Islet of Langerhans (tissue), 1 donor: ENCODE data around the gene OSBPL3.

Source experiments
- FAIRE-seq: peaks from one replicate; lab custom pipeline; 2011; peaks lifted over from hg19 to GRCh38; lab: Jason Lieb, UNC

OSBPL3 gene

DNA sequence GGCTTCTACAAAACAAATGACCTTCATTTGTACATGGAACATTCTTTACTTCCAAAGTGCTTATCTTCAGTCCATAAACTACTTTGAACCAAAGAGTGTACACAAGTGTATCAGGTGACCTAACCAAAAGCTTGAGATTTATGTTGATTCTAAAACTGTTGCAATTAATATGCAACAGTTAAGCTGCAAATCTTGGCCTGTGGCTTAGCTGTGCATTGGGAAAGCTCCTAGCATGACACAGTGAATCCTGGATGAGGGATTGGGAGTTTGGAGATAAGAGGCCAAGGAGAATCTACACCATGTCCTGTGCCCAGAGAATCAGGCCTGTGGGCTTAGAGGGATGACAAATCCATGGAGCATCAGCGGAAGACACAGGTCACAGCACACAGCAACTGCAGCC, 117.5 kb downstream of the OSBPL3 start:
- no peak for FAIRE-seq

DNA sequence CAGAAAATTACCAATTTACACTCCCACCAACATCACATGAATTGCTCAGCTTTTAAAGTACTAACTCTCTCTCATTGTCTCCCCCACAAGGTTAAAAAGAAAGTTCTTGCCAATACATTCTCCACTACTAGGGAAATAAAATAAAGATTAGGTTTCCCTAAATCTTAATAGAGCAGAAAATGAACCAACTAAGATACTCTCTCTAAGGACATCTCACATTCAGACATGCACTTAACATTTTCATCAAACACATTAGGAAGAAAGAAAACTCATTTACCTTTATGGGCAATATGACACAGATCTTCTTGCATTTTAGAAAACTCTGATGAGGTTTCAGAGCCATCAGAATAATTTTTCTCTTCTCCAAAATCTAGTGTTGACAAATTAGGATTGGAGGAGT, 118.6 kb downstream of the OSBPL3 start:
- FAIRE-seq, result no peak

DNA sequence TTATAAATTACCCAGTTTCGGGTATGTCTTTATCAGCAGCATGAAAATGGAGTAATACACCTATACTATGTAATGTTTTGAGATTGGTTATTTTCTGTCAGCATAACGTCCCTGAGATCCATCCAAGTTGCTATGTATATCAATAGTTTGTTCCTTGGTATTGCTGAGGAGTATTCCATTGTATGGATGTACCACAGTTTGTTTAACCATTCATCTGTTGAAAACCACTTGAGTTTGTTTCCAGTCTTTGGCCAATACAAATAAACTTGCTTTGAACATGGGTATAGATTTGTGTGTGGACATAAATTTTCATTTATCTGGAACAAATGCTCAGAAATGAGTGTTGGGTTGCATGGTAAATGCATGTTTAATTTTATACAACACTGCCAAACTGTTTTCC, 119.4 kb downstream of the OSBPL3 start:
- FAIRE-seq, result no peak

DNA sequence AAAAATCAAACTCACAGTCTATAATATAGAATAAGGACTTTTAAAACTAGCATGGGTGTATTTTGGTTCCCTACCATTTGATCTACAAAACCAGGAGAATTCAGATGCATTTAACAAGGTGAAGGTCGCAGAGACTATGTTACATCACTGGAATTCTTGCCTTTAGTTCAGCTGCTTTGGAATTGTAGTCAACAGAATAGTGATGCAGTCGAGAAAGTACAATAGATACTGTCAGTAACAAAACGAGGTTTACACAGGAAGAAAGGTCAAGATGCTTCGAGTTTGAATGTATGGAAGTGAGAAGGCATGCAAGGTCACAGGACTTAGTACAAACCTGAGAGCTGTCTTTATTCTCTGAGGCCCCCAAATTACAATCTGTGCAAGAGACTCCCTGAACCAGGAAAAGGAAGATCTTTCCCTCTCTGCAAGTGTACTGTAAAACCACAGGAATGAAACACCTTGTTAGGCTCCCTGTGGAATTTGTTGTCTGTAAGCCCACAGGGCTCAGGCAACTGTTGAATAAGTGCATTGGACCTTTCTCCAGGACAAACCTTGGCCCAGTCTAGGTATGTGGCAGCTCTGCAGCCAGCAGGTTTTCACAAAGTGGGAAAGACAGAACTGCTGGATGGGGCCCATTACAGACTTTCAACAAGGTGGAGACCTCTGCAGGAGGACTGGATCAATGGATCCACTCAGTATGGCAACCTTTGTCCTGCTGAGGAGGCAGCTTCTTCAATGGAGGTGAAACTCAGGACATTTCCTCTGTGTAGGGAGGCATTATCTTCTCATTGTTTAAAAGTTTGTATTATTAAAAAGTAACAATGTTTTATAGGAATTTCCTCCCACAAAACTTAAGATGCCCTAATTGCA, 121.6 kb downstream of the OSBPL3 start:
- FAIRE-seq, result no peak

DNA sequence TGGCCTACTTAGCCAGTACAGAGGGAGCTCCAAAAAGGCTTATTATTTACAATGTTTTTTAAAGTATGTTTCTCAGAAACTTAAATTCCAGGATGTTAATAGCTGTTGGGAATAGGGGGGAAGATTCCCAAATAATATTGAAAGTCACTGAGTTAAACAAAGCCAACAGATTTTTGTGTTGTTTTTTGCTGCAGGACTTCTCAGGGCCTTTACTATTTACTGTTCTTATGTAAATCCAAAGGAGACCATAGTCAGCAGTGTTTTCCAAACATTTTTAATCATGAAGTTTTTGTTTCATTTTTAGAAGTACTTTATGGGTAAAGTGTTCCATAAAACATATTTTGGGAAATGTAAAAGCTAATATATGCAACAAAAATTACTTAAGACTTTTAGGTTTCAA, 122.4 kb downstream of the OSBPL3 start:
- no peak for FAIRE-seq

DNA sequence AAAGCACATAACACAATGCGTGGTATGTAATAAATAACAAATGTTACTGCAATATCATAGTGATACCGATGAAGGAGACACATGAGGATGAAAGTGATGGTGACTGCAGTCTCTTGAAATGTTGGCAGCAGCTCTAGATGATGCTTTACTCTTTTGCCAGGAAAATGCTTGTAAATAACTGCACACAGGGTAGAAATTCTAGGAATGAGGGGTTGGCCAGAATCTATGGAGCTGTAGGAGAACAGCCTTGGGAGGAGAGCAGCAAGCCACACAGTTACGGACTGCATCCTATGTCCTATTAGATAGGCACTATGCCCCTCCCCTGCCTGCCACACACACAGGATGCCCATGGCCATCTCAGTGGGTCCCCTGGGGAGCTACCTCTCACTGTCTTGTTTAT, 125.1 kb downstream of the OSBPL3 start:
- FAIRE-seq, result no peak

DNA sequence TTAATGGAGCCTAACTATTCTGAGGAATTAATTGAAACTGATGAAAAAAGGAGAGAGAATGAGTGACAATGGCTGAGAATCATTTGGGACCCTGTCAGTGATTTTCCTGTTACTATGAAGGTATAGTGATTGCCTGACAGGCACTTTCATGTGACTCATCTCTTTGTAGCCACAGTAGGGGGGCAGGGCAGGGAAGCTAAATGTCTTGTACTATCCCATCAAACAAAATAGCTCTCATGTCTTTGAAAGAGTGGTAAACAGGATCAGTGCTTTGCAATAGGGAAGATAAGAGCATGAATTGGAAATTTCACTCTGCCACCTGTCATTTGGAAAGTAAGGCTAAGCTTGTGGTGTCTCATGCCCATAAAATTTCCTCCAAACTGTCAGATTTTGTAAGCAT, 128.2 kb downstream of the OSBPL3 start:
- FAIRE-seq, result no peak

DNA sequence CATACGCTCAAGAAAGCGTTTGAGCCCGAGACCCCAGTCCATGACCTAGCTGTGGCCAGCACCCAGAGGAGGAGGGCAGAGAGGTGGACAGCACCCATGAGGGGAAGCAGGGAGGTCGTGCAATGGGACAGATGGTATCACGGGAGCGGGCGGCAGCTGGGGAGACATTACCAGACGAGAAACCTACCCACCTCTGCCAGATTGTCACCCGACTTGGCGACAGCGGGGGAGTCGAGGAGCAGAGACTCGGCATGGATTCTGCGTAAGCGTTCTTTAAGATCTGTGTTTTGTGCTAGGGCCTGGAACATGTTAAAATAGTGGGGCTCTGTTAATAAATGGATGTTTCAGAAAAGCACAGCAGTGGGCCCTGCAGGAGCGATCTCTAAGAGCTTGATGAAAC, 131.1 kb downstream of the OSBPL3 start:
- no peak for FAIRE-seq

DNA sequence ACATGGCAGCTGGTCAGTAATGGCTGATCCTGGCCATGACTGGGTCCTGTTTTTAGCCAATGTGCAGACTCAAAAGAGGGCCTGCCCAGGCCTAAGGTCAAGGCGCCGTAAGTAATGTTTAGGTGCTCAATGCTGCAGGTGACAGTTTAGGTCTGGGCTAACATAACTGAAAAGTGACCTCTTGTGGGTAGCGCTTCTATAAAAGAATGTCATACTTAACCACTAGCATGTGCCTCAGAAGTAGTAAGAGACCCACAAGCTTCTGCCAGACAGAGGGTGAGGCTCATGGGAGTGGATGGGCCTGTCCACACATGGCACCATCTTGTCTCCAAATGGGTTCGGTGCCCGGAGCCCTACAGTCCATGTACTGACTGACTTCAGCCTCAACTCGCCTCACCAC, 132.2 kb downstream of the OSBPL3 start:
- FAIRE-seq, result no peak

DNA sequence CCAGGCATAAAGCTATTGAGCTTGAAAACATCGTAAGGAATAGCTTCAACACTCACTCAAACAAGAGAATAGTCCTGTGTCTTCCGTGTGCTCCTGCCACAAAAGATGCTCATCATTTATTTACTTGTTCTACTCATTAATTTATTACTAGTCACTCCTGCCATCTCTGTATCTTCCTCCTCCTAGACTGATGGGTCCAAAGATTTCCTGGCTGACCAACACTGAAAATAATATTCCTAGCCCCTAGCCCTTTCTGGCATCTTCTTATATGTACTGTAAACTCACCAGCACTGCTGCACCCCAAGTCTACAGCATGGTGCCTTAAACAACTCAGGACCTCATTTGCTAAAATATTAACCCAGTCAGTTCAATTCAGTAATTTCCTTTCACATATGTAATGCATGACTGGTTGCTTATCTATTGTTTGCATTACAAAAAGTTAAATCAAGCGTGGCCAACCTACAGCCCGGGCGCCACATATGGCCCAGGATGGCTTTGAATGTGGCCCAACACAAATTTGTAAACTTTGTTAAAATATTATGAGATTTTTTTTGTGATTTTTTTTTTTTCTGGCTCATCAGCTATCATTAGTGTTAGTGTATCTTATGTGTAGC, 136.1 kb downstream of the OSBPL3 start:
- FAIRE-seq, result no peak

DNA sequence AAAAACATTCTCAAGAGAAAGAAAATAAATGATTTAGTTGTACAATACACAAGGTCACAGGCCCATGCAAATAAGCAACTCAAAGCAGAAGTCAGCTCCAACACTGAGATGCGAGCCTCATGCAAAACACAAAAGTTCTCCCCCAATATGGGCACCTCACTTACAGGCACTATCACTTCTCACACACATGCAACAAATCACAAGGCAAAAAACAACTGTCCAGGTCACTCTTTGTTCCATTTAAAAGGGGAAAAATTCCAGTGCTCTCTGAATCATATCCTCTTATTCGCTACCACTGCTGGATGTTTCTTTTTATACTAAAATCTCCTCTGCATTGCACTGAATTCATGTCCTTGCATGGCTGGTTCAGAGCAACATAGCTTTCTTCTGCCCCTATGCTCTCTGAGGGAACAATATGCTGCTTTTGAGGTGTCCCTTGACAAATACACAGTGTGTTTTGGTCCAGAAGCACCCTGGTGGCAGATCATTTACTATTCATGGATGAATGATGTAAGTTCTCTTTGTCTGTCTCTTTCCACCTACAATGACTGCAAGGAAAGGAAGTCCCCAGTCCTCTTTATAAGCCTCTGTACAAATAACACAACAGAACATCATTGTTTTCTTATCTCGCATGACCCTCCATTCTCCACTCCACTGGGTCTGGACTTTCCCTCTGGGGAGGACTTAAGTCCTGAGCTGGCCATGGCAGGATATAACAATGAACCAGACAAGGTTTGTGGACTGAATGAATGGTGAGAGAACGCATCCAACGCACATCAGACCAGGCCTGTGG, 137.3 kb downstream of the OSBPL3 start:
- no peak for FAIRE-seq

DNA sequence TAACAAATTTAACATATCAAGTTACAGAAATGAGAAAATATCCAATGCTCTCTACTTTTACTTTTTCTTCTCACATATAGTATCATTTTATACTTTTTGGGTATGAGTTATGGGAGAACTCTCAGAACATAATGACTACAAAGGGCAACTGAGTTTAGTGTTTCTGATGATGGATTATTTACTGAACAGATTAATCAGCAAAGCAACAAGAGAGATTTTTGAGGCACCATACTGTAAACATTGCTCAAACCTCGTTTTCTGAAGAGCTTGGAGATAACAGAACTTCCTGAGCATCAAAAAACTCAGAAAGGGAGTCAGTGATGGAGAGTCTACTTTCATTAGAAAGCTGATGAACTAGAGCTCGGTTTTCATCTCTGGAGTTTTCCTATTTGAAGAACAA, 137.9 kb downstream of the OSBPL3 start:
- FAIRE-seq, result no peak

DNA sequence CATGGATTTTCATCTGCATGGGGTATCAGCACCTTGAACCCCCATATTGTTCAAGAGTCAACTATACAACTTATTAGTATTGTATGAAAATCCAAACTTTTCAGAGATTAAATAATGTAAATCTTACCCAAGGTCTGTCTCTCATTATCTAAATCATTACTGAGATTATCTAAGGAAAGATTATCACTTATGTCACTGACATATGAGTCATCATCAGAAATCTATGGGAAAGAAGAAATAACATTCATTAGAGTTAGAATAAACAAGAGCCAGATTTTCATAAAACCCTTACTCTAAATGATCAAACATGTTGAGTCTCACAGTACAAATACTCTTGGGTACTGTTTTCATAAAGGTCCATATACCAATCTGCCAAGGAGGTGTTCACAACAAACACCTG, 139.4 kb downstream of the OSBPL3 start:
- FAIRE-seq, result no peak

DNA sequence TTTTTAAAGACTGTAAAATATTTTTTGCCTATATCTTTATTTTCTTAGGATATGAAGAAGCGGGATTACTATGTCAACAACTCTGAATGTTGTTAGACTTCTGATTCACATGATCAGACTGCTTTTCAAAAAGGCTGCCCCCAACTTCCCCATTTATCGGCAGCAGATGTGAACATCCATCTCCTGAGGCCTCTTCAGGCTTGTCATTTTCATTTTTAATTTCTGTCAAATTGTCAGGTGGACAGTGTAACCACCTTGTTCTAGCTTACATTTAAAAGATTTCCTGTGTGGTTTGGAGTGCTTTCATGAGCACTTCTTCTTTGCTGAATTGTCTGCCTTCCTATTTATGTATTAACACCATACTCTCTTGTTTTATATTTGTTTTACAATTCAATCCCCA, 143.9 kb downstream of the OSBPL3 start:
- no peak for FAIRE-seq

DNA sequence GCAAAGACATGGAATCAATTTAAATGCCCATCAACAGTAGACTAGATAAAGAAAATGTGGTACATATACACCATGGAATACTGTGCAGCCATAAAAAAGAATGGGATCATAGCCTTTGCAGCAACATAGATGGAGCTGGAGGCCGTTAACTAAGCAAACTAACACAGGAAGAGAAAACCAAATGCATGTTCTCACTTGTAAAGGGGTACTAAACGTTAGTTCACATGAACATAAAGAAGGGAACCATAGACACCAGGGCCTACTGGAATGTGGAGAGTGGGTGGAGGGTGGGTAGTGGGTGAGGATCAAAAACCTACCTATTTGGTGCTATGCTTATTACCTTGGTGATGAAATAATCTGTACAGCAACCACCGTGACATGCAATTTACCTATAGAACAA, 144.3 kb downstream of the OSBPL3 start:
- FAIRE-seq, result no peak

DNA sequence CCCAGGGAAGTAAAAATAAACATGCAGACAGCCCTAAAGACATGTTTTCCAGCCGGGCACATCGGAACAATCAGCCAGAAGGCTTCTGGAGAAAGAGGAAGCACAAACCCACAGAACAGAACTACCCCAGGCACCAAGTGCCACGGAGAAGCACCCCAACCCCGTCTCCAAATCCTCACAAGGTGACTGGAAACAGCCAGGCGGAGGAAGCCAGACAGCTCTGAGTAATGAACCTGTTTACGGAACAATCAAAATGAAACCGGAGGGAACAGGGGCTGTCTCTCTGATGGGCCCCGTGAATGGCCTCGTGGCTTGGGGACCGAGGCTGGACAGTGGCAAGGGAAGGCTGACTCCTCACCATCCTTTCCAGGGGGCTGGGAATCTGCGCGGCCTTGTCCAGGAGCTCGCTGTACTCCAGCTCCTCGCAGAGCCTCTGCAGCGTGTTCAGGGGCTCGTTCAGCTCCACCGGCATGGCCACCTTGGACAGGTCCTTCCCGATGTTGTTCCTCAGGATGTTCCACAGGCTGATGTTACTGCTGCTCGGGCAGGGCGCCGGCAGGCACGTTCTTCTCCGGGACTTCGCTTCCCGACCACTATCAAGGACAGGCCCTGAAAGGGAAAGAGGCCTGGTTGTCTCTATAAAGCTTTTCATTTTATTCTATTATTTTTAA, 145.7 kb downstream of the OSBPL3 start:
- no peak for FAIRE-seq

DNA sequence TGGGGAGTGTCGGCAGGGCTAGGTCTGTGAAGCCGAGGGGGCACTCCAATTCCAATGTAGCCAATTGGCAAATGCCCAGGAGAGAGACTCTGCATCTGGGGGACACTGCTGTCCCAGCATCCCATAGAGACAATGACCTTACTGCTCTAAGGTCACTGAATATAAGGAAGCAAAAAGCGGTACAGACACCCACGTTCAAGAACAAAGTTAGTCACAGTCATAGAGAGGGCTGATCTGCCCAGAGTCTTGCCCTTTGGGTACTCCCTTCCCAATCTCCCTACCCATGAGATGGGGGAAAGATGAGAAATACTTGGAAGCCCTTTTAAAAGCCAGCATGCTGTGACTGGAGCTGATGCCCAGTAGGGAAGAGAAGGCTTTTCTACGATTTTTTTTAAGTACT, 146.4 kb downstream of the OSBPL3 start:
- FAIRE-seq, result no peak

DNA sequence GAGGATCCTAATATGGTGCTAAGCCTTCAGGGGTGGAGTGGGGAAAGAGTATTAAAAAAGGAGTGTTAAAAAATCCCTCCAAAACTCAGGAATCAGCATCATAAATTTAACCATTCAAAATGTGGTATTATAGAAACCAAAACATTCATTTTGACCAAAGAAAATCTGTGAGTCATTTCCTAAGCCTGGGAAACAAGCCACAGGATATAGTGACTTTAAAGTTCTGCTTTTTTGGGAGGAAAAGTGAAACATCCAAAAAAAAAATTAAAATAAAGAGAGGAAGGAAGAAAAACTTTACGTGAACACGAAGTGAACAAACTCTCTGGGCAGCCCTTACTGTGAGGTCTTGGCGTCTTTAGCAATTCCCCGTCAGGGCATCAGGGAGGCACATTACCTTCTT, 148.7 kb downstream of the OSBPL3 start:
- no peak for FAIRE-seq

DNA sequence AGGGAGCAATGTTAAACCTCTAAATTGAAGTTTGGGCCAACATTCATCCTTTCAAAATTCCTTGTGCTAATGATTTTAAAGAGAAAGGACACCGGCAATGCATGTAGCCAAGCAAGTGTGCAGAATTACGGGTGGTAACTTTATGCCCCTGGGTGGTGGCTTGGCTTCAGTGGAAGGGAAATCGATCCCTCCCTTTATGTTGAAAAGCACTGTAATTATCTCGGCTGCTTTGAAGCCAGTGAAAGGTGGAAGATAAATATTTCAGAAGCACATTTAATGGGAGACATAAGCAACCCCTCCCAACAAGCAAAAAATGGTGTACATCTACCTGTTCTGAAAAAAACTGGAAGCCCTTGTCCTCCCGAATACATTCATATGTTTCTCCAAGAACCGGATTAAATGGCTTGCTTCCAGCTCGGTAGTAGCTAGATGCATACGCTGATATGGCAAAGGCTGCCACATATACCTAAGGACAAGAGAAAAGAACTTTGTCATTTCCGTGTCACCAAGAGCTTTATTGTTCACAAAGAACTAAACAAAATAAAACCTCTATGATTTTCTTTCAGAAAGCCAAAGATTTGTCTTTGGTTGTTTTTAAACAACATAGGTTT, 149.4 kb downstream of the OSBPL3 start:
- no peak for FAIRE-seq

DNA sequence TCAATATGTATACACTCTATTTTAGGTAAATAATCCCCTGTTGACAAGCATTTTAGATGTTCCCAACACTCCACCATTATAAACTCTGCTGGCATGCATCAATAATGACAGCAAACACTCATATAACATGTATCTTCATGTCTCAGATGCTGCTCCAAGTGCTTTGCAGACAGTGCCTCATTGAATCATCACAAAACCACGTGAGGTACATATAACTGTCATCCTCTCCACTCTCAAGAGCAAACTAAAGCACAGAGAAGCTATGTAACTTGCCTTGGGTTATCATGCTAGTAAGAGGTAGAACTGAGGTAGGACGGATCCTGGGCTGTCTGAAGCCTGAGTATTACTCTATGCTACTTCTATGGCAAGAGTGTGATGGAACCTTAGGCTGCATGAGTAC, 150.2 kb downstream of the OSBPL3 start:
- no peak for FAIRE-seq

DNA sequence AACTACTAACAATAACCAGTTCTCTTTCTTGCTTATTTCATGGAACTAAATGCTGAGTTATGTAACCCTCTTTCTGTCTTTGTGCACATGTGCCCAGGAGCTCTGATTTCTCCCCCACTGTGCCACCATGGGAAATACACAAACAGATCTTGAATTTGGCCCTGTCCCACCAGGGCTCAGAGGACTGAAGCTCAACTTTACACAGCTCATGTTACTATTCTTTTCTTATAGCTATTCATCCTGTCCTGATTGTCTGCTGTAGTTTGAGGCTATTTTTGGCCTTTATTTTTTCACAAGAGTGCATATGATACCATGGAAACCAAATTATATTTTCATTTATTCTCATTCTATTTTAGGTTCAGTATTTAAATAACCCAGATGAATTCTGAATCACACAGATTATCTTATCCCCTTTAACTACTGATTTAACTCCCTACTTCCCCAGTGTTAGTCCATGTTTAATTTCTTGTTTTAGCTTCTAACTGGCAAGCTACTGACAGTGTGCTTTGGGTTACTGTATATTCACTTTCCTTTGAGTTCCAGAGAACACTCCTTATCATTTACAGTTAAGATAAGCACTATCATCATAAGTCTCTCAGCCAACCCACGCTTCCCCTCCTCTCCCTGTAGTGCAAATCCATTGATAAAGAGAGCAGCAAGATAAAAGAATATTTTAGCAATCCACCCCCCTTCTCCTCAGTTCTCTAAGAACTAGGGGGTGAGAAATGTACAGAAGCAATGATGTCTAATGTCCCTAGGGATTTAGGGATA, 150.9 kb downstream of the OSBPL3 start:
- FAIRE-seq, result no peak

DNA sequence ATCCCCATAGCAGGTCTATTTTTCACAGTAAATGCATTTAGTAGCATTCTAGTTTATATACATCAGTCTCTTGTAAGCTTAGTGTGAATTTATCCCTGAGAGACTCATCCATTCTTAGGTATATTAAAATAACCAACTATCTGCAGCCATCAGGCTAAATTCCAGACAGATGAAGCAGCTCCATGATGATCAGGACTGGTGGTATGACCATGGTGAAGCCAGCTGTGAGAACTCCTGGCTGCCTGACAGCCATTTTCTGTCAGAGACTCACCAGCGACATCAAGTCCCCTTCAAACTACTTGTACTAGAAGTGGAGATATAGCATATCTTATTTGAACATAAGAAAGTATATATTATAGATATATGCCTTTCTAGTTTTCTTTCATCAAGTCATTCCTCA, 152.4 kb downstream of the OSBPL3 start:
- no peak for FAIRE-seq
